GM18907 (cell line): ENCODE measurements around the gene MID1.

Experiments used
- ATAC-seq: cut with Tn5 transposase; IDR thresholded peaks from one replicate; pipeline ENCODE4 v1.9.1; 2021; ENCODE audit warnings: mild to moderate bottlenecking, moderate library complexity; ENCODE audit not compliant: unreplicated experiment

The MID1 gene

DNA sequence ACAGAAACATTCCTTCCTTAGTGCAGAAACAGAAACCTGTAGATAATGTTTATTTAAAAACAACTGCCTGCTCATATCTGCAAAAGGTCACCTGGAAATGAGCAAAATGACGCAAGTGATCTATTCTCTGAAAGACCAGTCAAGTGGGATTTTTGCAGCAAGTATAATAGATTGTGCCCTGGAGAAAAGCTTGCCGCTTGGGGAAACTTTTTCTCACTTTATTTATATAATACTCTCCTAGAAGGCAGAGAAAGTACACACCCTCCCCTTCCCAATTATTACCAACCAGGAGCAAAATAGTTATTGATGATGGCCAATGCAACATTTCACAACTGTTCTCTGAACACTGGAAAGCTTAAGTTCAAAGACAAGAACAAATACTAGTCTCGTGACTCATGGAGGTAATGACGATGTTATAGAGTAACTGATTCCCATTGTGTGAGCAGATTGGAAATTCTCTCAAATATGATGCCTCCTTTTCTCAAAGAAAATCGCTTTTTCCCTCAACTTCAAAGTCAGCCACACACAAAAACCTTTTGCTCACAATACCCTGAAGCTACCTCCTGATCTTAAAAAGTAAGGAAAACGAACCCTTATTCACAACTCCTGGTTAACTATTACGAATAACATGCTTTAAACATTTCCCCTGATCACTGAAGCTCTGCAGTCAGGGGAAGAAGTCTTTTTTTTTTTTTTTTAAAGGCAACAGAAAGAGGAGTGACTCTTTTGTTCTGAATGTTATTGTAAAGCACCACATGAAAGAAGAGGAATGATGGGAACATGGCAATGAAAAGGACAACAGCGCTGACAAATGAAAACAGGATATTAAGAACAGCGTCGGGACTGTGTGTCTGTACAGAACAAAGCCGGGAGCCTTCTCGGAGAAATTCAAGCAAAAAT, 41.0 kb downstream of the MID1 start:
- ATAC-seq, result no peak

- ATAC-seq, result no peak
Measured at GRCh38 chrX:10578527-10578926, 41.9 kb downstream of the MID1 start.

DNA sequence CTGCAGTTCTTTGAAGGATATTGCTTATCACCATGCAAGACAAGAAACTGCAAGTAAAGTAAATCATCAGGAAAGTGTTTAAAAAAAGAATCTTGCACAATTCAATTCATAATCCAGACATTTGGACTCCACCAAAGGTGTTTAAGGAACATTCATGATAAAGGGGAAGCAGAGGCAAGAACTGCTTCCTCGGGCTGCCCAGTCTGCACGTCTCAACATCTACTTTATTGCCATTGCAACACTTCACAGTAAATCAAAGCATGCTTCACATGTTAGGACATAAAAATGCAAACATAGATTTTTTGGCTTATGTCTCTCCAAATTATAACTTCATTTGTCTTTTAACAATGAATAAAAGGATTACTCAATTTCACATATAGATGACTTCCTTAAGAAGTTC, 42.5 kb downstream of the MID1 start:
- ATAC-seq, result no peak

- no peak for ATAC-seq
Measured at GRCh38 chrX:10576777-10577447, 43.5 kb downstream of the MID1 start.

DNA sequence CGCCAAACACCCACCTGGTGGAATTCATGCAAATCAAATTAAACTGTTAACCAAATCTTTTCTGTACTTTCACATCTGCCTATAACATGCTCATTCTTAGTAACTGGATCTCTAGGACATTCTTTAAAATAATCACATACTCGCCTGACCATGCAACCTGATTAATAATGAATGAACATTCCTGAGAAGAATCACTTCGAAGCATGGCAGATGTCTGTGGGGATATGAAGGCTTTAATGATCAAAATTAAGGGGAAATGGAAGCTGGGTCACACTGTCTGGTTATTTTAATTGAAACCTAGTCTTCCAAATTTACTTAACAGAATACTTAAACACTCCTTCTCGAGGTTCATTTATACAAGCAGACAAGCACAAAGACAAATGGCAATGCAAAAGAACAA, 44.2 kb downstream of the MID1 start:
- no peak for ATAC-seq

- no peak for ATAC-seq
Measured at GRCh38 chrX:10574663-10575062, 45.7 kb downstream of the MID1 start.

GRCh38 chrX:10571260-10571659, 49.1 kb downstream of the MID1 start:
- ATAC-seq, result no peak

DNA sequence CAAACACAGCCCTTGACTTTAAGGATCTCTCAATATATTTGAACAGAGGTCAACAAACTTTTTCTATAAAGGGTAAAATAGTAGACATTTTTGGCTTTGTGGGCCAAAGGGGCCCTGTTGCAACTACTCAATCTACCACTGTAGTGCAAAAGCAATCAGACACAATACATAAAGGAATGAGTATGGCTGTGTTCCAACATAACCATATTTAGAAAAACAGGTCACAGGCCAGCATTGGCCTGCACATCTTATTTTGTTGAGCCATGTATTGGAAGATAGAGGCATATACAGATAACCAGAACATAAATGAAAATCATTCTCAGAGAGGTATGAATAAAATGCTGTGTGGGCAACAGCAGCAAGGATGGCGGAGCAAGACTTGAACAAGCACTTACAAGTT, 49.8 kb downstream of the MID1 start:
- ATAC-seq, result no peak

- no peak for ATAC-seq
Measured at GRCh38 chrX:10569946-10570345, 50.4 kb downstream of the MID1 start.

DNA sequence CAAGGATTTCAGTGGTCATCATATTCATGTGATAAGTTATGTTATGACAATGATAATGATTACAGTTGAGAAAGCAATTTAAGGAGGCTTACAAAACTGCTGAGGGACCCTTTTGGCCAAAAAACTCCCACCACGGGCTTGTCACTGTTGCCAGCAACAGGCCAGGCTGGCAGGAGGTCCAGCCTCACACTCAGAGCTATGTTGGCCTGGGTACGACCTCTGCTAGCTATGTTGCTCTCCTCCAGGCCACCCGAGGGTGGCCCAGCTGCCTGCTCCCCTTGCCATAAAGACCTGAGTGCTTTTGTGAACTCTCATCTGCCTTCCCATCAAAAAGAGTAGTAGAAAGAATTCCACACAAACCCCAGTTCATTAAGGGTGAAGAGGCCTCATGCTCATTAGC, 52.0 kb downstream of the MID1 start:
- ATAC-seq, result no peak

- ATAC-seq, result no peak
Measured at GRCh38 chrX:10567136-10567535, 53.2 kb downstream of the MID1 start.

DNA sequence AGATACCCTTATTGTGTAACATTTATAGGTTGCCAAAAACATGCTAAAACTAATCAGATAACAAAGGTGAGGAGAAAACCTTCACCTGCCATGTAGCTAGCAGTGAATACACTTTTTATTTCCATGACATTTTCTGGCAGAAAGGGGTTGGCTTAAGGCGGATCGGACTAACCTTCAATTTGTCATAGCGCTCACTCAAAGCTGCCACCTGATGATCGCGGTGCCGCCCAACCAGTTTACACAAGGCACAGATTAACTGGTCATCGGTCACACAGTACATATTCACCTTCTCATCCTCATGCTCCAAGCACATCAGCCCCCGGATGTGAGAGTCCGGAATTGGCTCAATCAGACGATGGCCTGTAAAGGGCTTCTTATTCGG, 53.7 kb downstream of the MID1 start:
- ATAC-seq, result no peak

DNA sequence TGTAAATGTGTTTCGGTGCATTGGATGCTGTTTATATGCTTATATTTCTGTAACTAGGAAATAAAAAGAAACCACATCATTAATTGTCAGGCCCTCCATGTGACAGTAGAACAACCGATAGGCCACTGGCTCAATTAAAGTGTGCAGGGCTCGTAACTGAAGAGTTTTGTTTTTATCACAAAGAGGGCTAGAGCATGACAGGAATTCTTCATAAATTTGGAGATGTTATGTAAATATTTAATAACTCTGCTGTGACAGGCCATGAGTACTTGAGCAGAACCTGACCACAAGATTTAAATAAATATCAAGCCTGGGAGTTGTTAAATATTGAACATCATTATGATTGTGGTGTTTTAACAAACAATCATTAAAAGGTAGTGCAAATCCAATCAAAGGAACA, 55.9 kb downstream of the MID1 start:
- no peak for ATAC-seq

DNA sequence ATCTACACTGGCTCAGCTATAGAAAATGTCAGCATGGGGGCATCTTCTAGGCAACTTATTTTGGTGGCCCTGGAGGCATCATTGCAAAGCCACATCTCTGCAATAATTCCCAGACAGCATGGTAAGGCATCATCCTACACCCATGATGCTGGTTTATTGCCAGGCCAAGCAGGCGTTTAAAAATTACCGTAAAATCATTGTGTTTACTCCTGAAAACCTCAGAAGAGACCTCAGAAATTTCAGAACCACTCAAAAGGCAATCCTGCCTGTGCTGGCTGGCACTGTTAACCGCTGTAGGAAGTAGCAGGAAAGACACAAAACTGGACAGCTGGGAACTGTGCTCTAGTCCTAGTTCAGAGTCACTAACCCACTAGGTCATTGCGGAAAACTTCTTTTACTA, 63.2 kb downstream of the MID1 start:
- ATAC-seq, result no peak

- no peak for ATAC-seq
Measured at GRCh38 chrX:10556405-10556804, 64.0 kb downstream of the MID1 start.

GRCh38 chrX:10555846-10556245, 64.5 kb downstream of the MID1 start:
- ATAC-seq, result no peak

GRCh38 chrX:10554612-10555270, 65.6 kb downstream of the MID1 start:
- ATAC-seq, result no peak

DNA sequence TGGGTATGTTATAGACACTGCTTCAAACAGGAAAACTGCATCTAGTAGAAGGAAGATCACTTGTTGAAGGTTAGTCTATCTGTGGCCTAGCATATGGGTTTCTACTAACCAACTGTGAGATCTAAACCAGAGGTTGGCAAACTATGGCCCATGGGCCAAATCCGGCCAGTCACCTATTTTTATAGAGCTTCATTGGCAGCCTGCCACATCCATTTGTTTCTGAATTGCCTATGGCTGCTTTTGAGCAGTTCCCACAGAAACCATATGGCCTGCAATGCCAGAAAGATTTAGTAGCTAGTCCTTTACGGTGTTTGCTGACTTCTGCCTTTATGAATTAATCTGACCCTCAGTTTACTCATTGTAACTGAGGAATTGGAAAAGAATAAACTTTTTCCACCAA, 71.1 kb downstream of the MID1 start:
- ATAC-seq, result no peak

GRCh38 chrX:10548688-10549087, 71.7 kb downstream of the MID1 start:
- no peak for ATAC-seq

- no peak for ATAC-seq
Measured at GRCh38 chrX:10545882-10546281, 74.5 kb downstream of the MID1 start.

DNA sequence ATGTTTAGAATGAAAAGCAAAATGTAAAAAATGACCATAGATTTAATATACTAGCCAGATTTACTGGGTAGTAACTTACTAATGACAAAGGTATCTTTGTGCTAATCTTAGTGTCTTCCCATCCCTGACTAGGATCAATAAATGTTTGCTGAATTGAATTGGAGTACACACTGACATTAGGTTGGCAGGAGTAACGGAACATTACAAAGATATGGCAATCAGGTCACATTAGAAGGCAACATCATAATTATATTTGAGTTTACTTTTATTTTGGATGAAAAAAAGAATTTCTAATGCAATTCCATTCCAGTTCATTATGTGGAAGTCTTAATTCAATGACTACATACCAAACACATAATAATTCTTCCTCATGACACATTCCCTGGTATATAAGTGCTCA, 77.8 kb downstream of the MID1 start:
- no peak for ATAC-seq

- no peak for ATAC-seq
Measured at GRCh38 chrX:10538831-10539230, 81.6 kb downstream of the MID1 start.
